ENCODE measurements around the gene MSH3. TPM values are rescaled to one million over a fixed set of nuclear protein-coding genes. Genes with fewer than 3 reads are reported as not detected.
"Not testable (repeated sequence)": the region's sequence is repeated elsewhere in the genome, so short reads cannot be mapped to it uniquely, and the experiment has no call there.

Gene MSH3
- total RNA-seq, 4 donors from 2014 or later: 14.5 to 27.2 (median 21.5) TPM

GRCh38 chr5:80781356-80781755 is 126.9 kb downstream of the MSH3 start:
- no peak overlapping the region for H3K27ac ChIP-seq
- H3K36me3 ChIP-seq: peaks cover 0 to 18% (median 0%) of the 10 kb centered on the region in 3 donors
- H3K4me3 ChIP-seq: no peak overlapping the region
- H3K9me3 ChIP-seq: no peaks in the 10 kb centered on the region
- no peak for DNase-seq
- no peaks in the 10 kb centered on the region for H3K4me1 ChIP-seq
- TF ChIP-seq CTCF (IDR thresholded peaks at IDR 0.05): no peak
- H3K27me3 ChIP-seq: no peaks in the 10 kb centered on the region

DNA sequence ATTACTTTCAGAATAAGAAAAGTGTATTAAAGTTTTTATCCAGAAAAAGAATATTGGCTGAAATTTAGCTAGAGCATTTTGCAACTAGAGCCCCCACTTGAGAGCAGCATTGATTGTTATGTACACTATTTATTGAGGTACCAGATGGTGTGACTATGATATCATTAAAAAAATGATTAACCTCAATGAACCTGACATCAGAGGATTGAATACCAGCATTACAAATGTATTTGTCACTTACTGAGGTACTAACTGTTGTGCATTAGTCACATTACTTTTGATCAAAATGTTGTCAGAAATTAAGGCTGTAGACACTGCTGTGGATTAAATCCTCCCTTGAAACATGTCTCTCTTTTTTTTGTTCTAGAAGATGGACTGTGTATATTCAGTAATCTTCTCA is 128.2 kb downstream of the MSH3 start:
- Histone ChIP-seq H3K4me1 (no peaks in the 10 kb centered on the region), H3K4me3 (no peak overlapping the region), H3K27me3 (no peaks in the 10 kb centered on the region), H3K27ac (no peak overlapping the region), H3K36me3 (peaks cover 0 to 18% (median 0%) of the 10 kb centered on the region in 3 donors), H3K9me3 (no peaks in the 10 kb centered on the region)
- DNase-seq: no peak
- TF ChIP-seq POLR2A (IDR thresholded peaks at IDR 0.05) (no peak), CTCF (IDR thresholded peaks at IDR 0.05) (no peak)

- not testable (repeated sequence) for H3K4me1 ChIP-seq, H3K4me3 ChIP-seq, H3K27me3 ChIP-seq, H3K27ac ChIP-seq, H3K9me3 ChIP-seq, DNase-seq
- H3K36me3 ChIP-seq: peaks cover 0 to 28% (median 0%) of the 10 kb centered on the region in 3 donors
Measured at GRCh38 chr5:80783751-80784150, 129.3 kb downstream of the MSH3 start.

GRCh38 chr5:80784451-80784850 is 130.0 kb downstream of the MSH3 start:
- no peak for DNase-seq

GRCh38 chr5:80789319-80790016 is 135.0 kb downstream of the MSH3 start:
- H3K27ac ChIP-seq: not testable (repeated sequence)

More at GRCh38 chr5:80784451-80784850, 130.0 kb downstream of the MSH3 start:
- TF ChIP-seq CTCF (IDR thresholded peaks at IDR 0.05): no peak
- no peak for TF ChIP-seq POLR2A (IDR thresholded peaks at IDR 0.05)
- Histone ChIP-seq H3K27me3 (no peaks in the 10 kb centered on the region), H3K4me1 (no peaks in the 10 kb centered on the region), H3K36me3 (peaks cover 0 to 30% (median 0%) of the 10 kb centered on the region in 3 donors), H3K4me3 (no peak overlapping the region), H3K9me3 (no peaks in the 10 kb centered on the region), H3K27ac (no peak overlapping the region)

DNA sequence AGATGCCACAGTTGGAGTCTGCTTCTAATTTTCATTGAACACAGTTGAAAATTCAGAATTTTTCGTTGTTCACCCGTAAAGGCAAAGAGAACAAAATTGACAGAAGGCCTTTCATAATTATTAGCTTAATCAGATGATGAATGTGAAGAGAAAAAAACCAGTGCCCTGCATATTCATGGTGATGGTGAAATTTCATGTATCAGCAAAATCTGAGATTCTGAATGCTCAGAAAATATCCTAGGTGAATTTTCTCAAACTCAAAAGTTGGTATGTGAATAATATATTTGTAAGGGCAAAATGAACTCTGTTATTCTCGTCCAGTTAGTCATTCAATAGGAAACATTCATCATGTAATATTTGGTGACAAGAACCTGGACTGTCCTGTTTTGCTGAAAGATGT is 136.2 kb downstream of the MSH3 start:
- H3K27me3 ChIP-seq: no peaks in the 10 kb centered on the region
- no peak overlapping the region for H3K4me3 ChIP-seq
- DNase-seq: no peak
- no peaks in the 10 kb centered on the region for H3K9me3 ChIP-seq
- no peak for TF ChIP-seq CTCF (IDR thresholded peaks at IDR 0.05)
- TF ChIP-seq POLR2A (IDR thresholded peaks at IDR 0.05): no peak
- H3K4me1 ChIP-seq: no peaks in the 10 kb centered on the region
- no peak overlapping the region for H3K27ac ChIP-seq
- H3K36me3 ChIP-seq: peaks cover 0 to 56% (median 0%) of the 10 kb centered on the region in 3 donors

More at GRCh38 chr5:80789319-80790016, 135.0 kb downstream of the MSH3 start:
- not testable (repeated sequence) for H3K27me3 ChIP-seq, H3K4me3 ChIP-seq, H3K4me1 ChIP-seq, H3K9me3 ChIP-seq, DNase-seq
- peaks cover 0 to 44% (median 0%) of the 10 kb centered on the region in 3 donors for H3K36me3 ChIP-seq

GRCh38 chr5:80793354-80793753 is 138.9 kb downstream of the MSH3 start:
- no peak for TF ChIP-seq POLR2A (IDR thresholded peaks at IDR 0.05)
- no peak for TF ChIP-seq CTCF (IDR thresholded peaks at IDR 0.05)
- peaks cover 0 to 50% (median 0%) of the 10 kb centered on the region in 3 donors for H3K36me3 ChIP-seq
- H3K9me3 ChIP-seq: no peaks in the 10 kb centered on the region
- H3K27ac ChIP-seq: no peak overlapping the region
- no peak overlapping the region for H3K4me3 ChIP-seq
- H3K4me1 ChIP-seq: no peaks in the 10 kb centered on the region
- H3K27me3 ChIP-seq: no peaks in the 10 kb centered on the region
- no peak for DNase-seq
